H1 (cell line): ENCODE measurements around the gene TMIGD1. TPM values are rescaled to one million over a fixed set of nuclear protein-coding genes. Genes with fewer than 3 reads are reported as not detected.

Experiments used
- CTCF ChIA-PET: fragments of 300-600 bp; sonication (Branson Sonifier 250); formaldehyde crosslinking; loops from one replicate; lab custom pipeline; 2021; ENCODE audit not compliant: partially characterized antibody; lab: Charles Lee
- POLR2A ChIA-PET: fragments of 300-600 bp; sonication (Branson Sonifier 250); formaldehyde crosslinking; loops from one replicate; lab custom pipeline; 2021; ENCODE audit warnings: inconsistent platforms; ENCODE audit not compliant: partially characterized antibody; lab: Charles Lee
- DNase-seq, 2 experiments: peaks; one replicate each; pipeline versions ENCODE4 v3.0.0 to v3.0.0-alpha.2; 2010 to 2022; ENCODE audit warnings: low spot score in 2 of 2, low read depth in 1 of 2, mixed read lengths in 1 of 2
- FAIRE-seq: peaks from 2 replicates; lab custom pipeline; 2011; peaks lifted over from hg19 to GRCh38; lab: Jason Lieb, UNC
- H2AFZ ChIP-seq: 2 replicates; pipeline ENCODE4 v1.8.1; 2012; ENCODE audit warnings: low read length, inconsistent platforms
- H2AK5ac ChIP-seq: 2 replicates; pipeline ENCODE4 v1.6.1; 2013; ENCODE audit warnings: low read depth, low read length
- H2BK120ac ChIP-seq: replicated peaks from 2 replicates; pipeline ENCODE3; 2013; ENCODE audit warnings: low read depth, low read length, inconsistent platforms
- H2BK12ac ChIP-seq: 2 replicates; pipeline ENCODE4 v1.6.1; 2013; ENCODE audit warnings: low read depth, low read length
- H2BK15ac ChIP-seq: 2 replicates; pipeline ENCODE4 v1.6.1; 2013; ENCODE audit warnings: low read length
- H2BK20ac ChIP-seq: 2 replicates; pipeline ENCODE4 v1.6.1; 2013; ENCODE audit warnings: low read length
- H2BK5ac ChIP-seq: 2 replicates; pipeline ENCODE4 v1.6.1; 2013; ENCODE audit warnings: low read depth, low read length
- H3K14ac ChIP-seq: 2 replicates; pipeline ENCODE4 v1.6.1; 2013; ENCODE audit warnings: inconsistent platforms; ENCODE audit not compliant: insufficient read length
- H3K18ac ChIP-seq: 2 replicates; pipeline ENCODE4 v1.6.1; 2013; ENCODE audit warnings: low read length; ENCODE audit errors: extremely low read depth
- H3K23ac ChIP-seq: 2 replicates; pipeline ENCODE4 v1.6.1; 2013; ENCODE audit warnings: inconsistent platforms; ENCODE audit not compliant: insufficient read length
- H3K23me2 ChIP-seq: 2 replicates; pipeline ENCODE4 v1.6.1; 2013; ENCODE audit warnings: low read depth, low read length
- H3K27ac ChIP-seq: 2 replicates; pipeline ENCODE4 v1.6.1; 2011; ENCODE audit warnings: low read depth, low read length, inconsistent platforms
- H3K27me3 ChIP-seq, 4 experiments: replicated peaks in 1 of 4; 1 replicate in 1 of 4; 2 replicates in 3 of 4; pipeline versions ENCODE4 v1.6.1 to v1.8.1; 2011 to 2013; ENCODE audit warnings: low read length in 3 of 4, mild to moderate bottlenecking in 3 of 4, inconsistent platforms in 2 of 4, mixed read lengths in 2 of 4, moderate library complexity in 1 of 4; ENCODE audit not compliant: control insufficient read depth in 3 of 4, insufficient read depth in 3 of 4; ENCODE audit errors: extremely low read depth in 1 of 4
- H3K36me3 ChIP-seq, 4 experiments: 2 replicates each; pipeline versions ENCODE4 v1.6.1 to v1.8.1; 2011 to 2013; ENCODE audit warnings: mild to moderate bottlenecking in 4 of 4, low read length in 3 of 4, moderate library complexity in 2 of 4, control low read depth in 1 of 4, inconsistent platforms in 1 of 4; ENCODE audit not compliant: insufficient read depth in 4 of 4, control insufficient read depth in 2 of 4
- H3K4ac ChIP-seq: replicated peaks from 2 replicates; pipeline ENCODE3; 2013; ENCODE audit warnings: low read length, low read depth, mixed read lengths, inconsistent platforms; ENCODE audit not compliant: insufficient read length
- H3K4me1 ChIP-seq, 4 experiments: replicated peaks in 1 of 4; 1 replicate in 1 of 4; 2 replicates in 3 of 4; pipeline versions ENCODE4 v1.6.1 to v1.8.1; 2011 to 2013; ENCODE audit warnings: low read length in 3 of 4, inconsistent platforms in 2 of 4, mixed read lengths in 1 of 4; ENCODE audit not compliant: insufficient read depth in 4 of 4, control insufficient read depth in 3 of 4
- H3K4me2 ChIP-seq, 2 experiments: 2 replicates each; pipeline versions ENCODE4 v1.6.1 to v1.8.1; 2011 to 2013; ENCODE audit warnings: low read depth in 2 of 2, low read length in 2 of 2, control low read depth in 1 of 2, inconsistent platforms in 1 of 2, mild to moderate bottlenecking in 1 of 2; ENCODE audit not compliant: insufficient read depth in 1 of 2
- H3K4me3 ChIP-seq, 4 experiments: fragments of 200-600, 300-600 bp in 1 of 4; sonication (generic), shearing (Covaris generic), sonication (Bioruptor Twin) in 1 of 4; 2 replicates each; pipeline versions ENCODE4 v1.5.1 to v1.8.1; 2011 to 2016; ENCODE audit warnings: low read length in 4 of 4, low read depth in 3 of 4, control low read depth in 2 of 4, inconsistent platforms in 2 of 4, mild to moderate bottlenecking in 2 of 4, mixed read lengths in 1 of 4, moderate library complexity in 1 of 4; ENCODE audit not compliant: insufficient read depth in 2 of 4; ENCODE audit errors: extremely low read depth in 1 of 4
- H3K56ac ChIP-seq: replicated peaks from 2 replicates; pipeline ENCODE3; 2013; ENCODE audit warnings: low read depth, mild to moderate bottlenecking, mixed read lengths, low read length, inconsistent platforms; ENCODE audit not compliant: insufficient read length
- H3K79me1 ChIP-seq: 2 replicates; pipeline ENCODE4 v1.6.1; 2013; ENCODE audit warnings: low read depth, low read length, control low read depth
- H3K79me2 ChIP-seq, 2 experiments: 2 replicates each; pipeline versions ENCODE4 v1.6.1 to v1.8.1; 2012 to 2013; ENCODE audit warnings: low read length in 2 of 2, mild to moderate bottlenecking in 2 of 2, inconsistent platforms in 1 of 2; ENCODE audit not compliant: insufficient read depth in 2 of 2, control insufficient read depth in 1 of 2
- H3K9ac ChIP-seq, 4 experiments: replicated peaks in 1 of 4; 1 replicate in 1 of 4; 2 replicates in 3 of 4; pipeline versions ENCODE4 v1.6.1 to v1.8.1; 2011 to 2013; ENCODE audit warnings: low read depth in 3 of 4, low read length in 3 of 4, control low read depth in 2 of 4, mild to moderate bottlenecking in 2 of 4, moderate library complexity in 2 of 4, inconsistent platforms in 1 of 4; ENCODE audit errors: extremely low read depth in 1 of 4
- H3K9me3 ChIP-seq, 2 experiments: 2 replicates each; pipeline versions ENCODE4 v1.6.1 to v1.8.1; 2012 to 2013; ENCODE audit warnings: mild to moderate bottlenecking in 2 of 2, moderate library complexity in 2 of 2, control low read depth in 1 of 2, inconsistent platforms in 1 of 2, low read depth in 1 of 2, low read length in 1 of 2, mixed read lengths in 1 of 2; ENCODE audit not compliant: insufficient read depth in 2 of 2
- H4K20me1 ChIP-seq, 2 experiments: replicated peaks in 1 of 2; 2 replicates each; pipeline versions ENCODE3 to v1.8.1; 2011 to 2013; ENCODE audit warnings: inconsistent platforms in 2 of 2, low read length in 2 of 2, mild to moderate bottlenecking in 1 of 2; ENCODE audit not compliant: insufficient read depth in 2 of 2, control insufficient read depth in 1 of 2
- H4K5ac ChIP-seq: 2 replicates; pipeline ENCODE4 v1.6.1; 2013; ENCODE audit warnings: low read length, low read depth, mixed read lengths, inconsistent platforms; ENCODE audit not compliant: insufficient read length
- H4K8ac ChIP-seq: 2 replicates; pipeline ENCODE4 v1.8.0; 2013; ENCODE audit warnings: mild to moderate bottlenecking, moderate library complexity, low read length, inconsistent platforms; ENCODE audit not compliant: insufficient read depth; ENCODE audit errors: extremely low read depth
- H4K91ac ChIP-seq: replicated peaks from 2 replicates; pipeline ENCODE3; 2013; ENCODE audit warnings: low read length, mixed read lengths, inconsistent platforms; ENCODE audit not compliant: insufficient read length
- BACH1 ChIP-seq: IDR thresholded peaks from 2 replicates; pipeline ENCODE4 v1.6.1; 2012; ENCODE audit warnings: low read length, improper control_type of control experiment
- E2F6 ChIP-seq: IDR thresholded peaks from 2 replicates; pipeline ENCODE4 v1.6.1; 2012; ENCODE audit warnings: inconsistent platforms
- KDM1A ChIP-seq: fragments of 200-600, 300-600 bp; sonication (generic); IDR thresholded peaks from 2 replicates; pipeline ENCODE4 v1.7.1; 2016; ENCODE audit warnings: mild to moderate bottlenecking, low read length, borderline replicate concordance
- KDM4A ChIP-seq: IDR thresholded peaks from one replicate; pipeline ENCODE4 v1.7.1; 2012; ENCODE audit warnings: low read depth, mild to moderate bottlenecking, moderate library complexity, low read length, inconsistent platforms; ENCODE audit not compliant: severe bottlenecking
- POLR2A ChIP-seq, 2 experiments: IDR thresholded peaks; 1 replicate in 1 of 2; 2 replicates in 1 of 2; pipeline ENCODE4 v1.6.1; 2011; ENCODE audit warnings: low read depth in 2 of 2, low read length in 2 of 2, mild to moderate bottlenecking in 2 of 2; ENCODE audit errors: control extremely low read depth in 1 of 2
- POU5F1 ChIP-seq: IDR thresholded peaks from 2 replicates; pipeline ENCODE4 v1.6.1; 2011; ENCODE audit warnings: low read depth, mild to moderate bottlenecking, low read length, moderate library complexity
- RAD21 ChIP-seq, 2 experiments: IDR thresholded peaks in 1 of 2; conservative IDR thresholded peaks in 1 of 2; 2 replicates each; pipeline ENCODE4 v1.6.1; 2011; ENCODE audit warnings: low read depth in 2 of 2, low read length in 2 of 2, improper control_type of control experiment in 1 of 2, inconsistent platforms in 1 of 2, mild to moderate bottlenecking in 1 of 2, moderate library complexity in 1 of 2
- SAP30 ChIP-seq: fragments of 300-600 bp; sonication (generic); IDR thresholded peaks from 2 replicates; pipeline ENCODE4 v1.7.1; 2012; ENCODE audit warnings: low read length, moderate library complexity, mild to moderate bottlenecking, inconsistent platforms; ENCODE audit not compliant: insufficient read depth, insufficient replicate concordance
- WGBS, 2 experiments: shearing (Covaris generic) in 1 of 2; methylation state at CpG; one replicate each; pipeline versions ENCODE4 v1.1.6 to v1.1.7; 2013 to 2015; ENCODE audit warnings: low lambda C conversion rate in 2 of 2, mixed read lengths in 2 of 2, inconsistent platforms in 1 of 2, low coverage in 1 of 2, missing lambda C conversion rate in 1 of 2; ENCODE audit not compliant: insufficient replicate concordance in 2 of 2, insufficient coverage in 1 of 2, insufficient read length in 1 of 2; ENCODE audit errors: extremely low coverage in 1 of 2, missing lambda C conversion rate in 1 of 2; 5-methylcytosine and 5-hydroxymethylcytosine counted together
- polyA plus RNA-seq, 7 experiments: library from polyadenylated mRNA; depleted of rRNA in 3 of 7; stranded (reverse) in 5 of 7; unstranded in 2 of 7; fragments of >200 nt in 5 of 7; fragments of 200-250 nt in 2 of 7; gene quantifications; 1 replicate in 5 of 7; 2 replicates in 1 of 7; 4 replicates in 1 of 7; pipeline versions ENCODE4 v1.2.1 to v1.2.3, GENCODE V29; 2011 to 2013; ENCODE audit warnings: missing spikeins in 2 of 7, mixed read lengths in 2 of 7
- total RNA-seq: library from RNA; stranded (reverse); fragmentation: NEBNext Ultra II Directional; extraction: Animal tissue kit (Norgen Biotek cat#: 25700); gene quantifications from 2 replicates; pipeline ENCODE4 v1.2.1, GENCODE V29; 2021
- TF ChIP-seq, protein P1 (sequence below), 3 experiments: IDR thresholded peaks; 1 replicate in 2 of 3; 2 replicates in 1 of 3; pipeline versions ENCODE4 v1.5.1 to v1.6.1; 2011; ENCODE audit warnings: low read length in 3 of 3, mild to moderate bottlenecking in 3 of 3, inconsistent platforms in 2 of 3, low read depth in 1 of 3, moderate library complexity in 1 of 3; ENCODE audit not compliant: insufficient read depth in 1 of 3; ENCODE audit errors: control extremely low read depth in 1 of 3
- TF ChIP-seq, protein P2 (sequence below): IDR thresholded peaks from 2 replicates; pipeline ENCODE4 v1.6.1; 2011; ENCODE audit warnings: low read depth, mild to moderate bottlenecking, low read length; ENCODE audit not compliant: insufficient read depth

The TMIGD1 gene
- total and polyA plus RNA-seq, 2 of the 8 experiments (the other 6 are each of a cell fraction or from before 2014, with no cell fraction given) = not detected

DNA sequence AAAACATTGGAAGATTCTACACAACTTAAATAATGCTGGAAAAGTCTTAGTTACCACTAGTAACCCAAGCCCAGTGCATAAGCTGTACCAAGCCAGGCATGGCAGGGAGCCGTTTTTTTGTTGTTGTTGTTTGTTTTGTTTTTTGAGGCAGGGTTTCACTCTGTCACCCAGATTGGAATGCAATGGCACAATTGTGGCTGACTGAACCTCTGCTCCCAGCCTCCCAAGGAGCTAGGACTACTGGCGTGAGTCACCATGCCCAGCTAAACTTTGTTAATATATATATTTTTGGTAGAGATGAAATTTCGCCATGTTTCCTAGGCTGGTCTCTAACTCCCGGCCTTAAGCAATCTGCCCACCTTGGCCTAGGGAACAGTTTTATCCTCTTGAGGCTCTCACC is 564 bp upstream of the TMIGD1 start:
- no peak overlapping the region for H3K4me2 ChIP-seq
- 84% methylated on average over 4 of the region's 4 CpGs; no CpG with 5 or more reads in 1 of the 2 experiments for WGBS, 2 experiments
- no peaks in the 10 kb centered on the region for H3K79me2 ChIP-seq
- no peak overlapping the region for H3K18ac ChIP-seq
- no peak overlapping the region for H4K8ac ChIP-seq
- H3K4me3 ChIP-seq = no peak overlapping the region
- H2AK5ac ChIP-seq = no peak overlapping the region
- H4K20me1 ChIP-seq = no peaks in the 10 kb centered on the region
- H3K9me3 ChIP-seq = no peaks in the 10 kb centered on the region
- H3K4ac ChIP-seq = no peak overlapping the region
- H3K14ac ChIP-seq = no peak overlapping the region
- FAIRE-seq (no peak), DNase-seq (no peak)
- no peak overlapping the region for H3K27ac ChIP-seq
- POLR2A ChIA-PET = no interaction called here
- no peak overlapping the region for H3K56ac ChIP-seq
- H3K23me2 ChIP-seq = no peaks in the 10 kb centered on the region; the same call in 1 of the 2 replicates
- no peak overlapping the region for H3K9ac ChIP-seq
- no peaks in the 10 kb centered on the region for H3K4me1 ChIP-seq
- no peak overlapping the region for H2BK20ac ChIP-seq
- H2BK12ac ChIP-seq = no peak overlapping the region
- no peak overlapping the region for H4K5ac ChIP-seq
- no peak overlapping the region for H2BK120ac ChIP-seq
- H3K79me1 ChIP-seq = no peaks in the 10 kb centered on the region
- no peaks in the 10 kb centered on the region for H3K27me3 ChIP-seq
- CTCF ChIA-PET = interaction anchor here (0.6 to 7.7 kb wide), 10 partner anchors 7 to 230 kb away, joined by 3 to 57 read pairs (median 4); partner anchors contain the start of gene BLMH
- no peak overlapping the region for H3K23ac ChIP-seq
- no peak overlapping the region for H2AFZ ChIP-seq
- no peak overlapping the region for H2BK5ac ChIP-seq
- H2BK15ac ChIP-seq = no peak overlapping the region
- no peaks in the 10 kb centered on the region for H3K36me3 ChIP-seq
- no peak overlapping the region for H4K91ac ChIP-seq
- no peak for TF ChIP-seq KDM4A
- no peak for TF ChIP-seq SAP30
- TF ChIP-seq, protein P1, sequence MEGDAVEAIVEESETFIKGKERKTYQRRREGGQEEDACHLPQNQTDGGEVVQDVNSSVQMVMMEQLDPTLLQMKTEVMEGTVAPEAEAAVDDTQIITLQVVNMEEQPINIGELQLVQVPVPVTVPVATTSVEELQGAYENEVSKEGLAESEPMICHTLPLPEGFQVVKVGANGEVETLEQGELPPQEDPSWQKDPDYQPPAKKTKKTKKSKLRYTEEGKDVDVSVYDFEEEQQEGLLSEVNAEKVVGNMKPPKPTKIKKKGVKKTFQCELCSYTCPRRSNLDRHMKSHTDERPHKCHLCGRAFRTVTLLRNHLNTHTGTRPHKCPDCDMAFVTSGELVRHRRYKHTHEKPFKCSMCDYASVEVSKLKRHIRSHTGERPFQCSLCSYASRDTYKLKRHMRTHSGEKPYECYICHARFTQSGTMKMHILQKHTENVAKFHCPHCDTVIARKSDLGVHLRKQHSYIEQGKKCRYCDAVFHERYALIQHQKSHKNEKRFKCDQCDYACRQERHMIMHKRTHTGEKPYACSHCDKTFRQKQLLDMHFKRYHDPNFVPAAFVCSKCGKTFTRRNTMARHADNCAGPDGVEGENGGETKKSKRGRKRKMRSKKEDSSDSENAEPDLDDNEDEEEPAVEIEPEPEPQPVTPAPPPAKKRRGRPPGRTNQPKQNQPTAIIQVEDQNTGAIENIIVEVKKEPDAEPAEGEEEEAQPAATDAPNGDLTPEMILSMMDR (IDR thresholded peaks at IDR 0.05; ENCODE audit: control extremely low read depth in 1 of 3, insufficient read depth in 1 of 3, low read depth in 1 of 3, low read length in 3 of 3) = no peak
- no peak for TF ChIP-seq E2F6
- TF ChIP-seq RAD21 (IDR thresholded peaks at IDR 0.05 in 1 of 2, conservative IDR thresholded peaks at IDR 0.05 in 1 of 2; ENCODE audit: low read depth in 2 of 2, low read length in 2 of 2) = no peak
- no peak for TF ChIP-seq KDM1A
- TF ChIP-seq POLR2A (IDR thresholded peaks at IDR 0.05; ENCODE audit: control extremely low read depth in 1 of 2, low read depth in 2 of 2, low read length in 2 of 2) = no peak
- TF ChIP-seq, protein P2, sequence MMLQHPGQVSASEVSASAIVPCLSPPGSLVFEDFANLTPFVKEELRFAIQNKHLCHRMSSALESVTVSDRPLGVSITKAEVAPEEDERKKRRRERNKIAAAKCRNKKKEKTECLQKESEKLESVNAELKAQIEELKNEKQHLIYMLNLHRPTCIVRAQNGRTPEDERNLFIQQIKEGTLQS = no peak
- TF ChIP-seq POU5F1 = no peak
- no peak for TF ChIP-seq BACH1
